HCT116 (cell line): ENCODE measurements around the gene SELPLG.

Experiments
- EGR1 ChIP-seq: IDR thresholded peaks from 2 replicates; pipeline ENCODE4 v1.6.1; 2012; ENCODE audit warnings: low read depth
- EZH2phosphoT487 ChIP-seq: fragments of 200-600 bp; IDR thresholded peaks from 2 replicates; pipeline ENCODE4 v1.6.1; 2018; ENCODE audit warnings: antibody characterized with exemption, borderline replicate concordance
- POLR2A ChIP-seq: IDR thresholded peaks from 2 replicates; pipeline ENCODE4 v1.7.0; 2011; ENCODE audit warnings: borderline replicate concordance; ENCODE audit not compliant: insufficient read depth, insufficient read length; ENCODE audit errors: extremely low read depth
- RAD21 ChIP-seq: IDR thresholded peaks from 2 replicates; pipeline ENCODE4 v1.6.1; 2012; ENCODE audit warnings: low read depth, mild to moderate bottlenecking
- ZNF274 ChIP-seq: fragments of 200-500 bp; sonication (Bioruptor generic); IDR thresholded peaks from 2 replicates; pipeline ENCODE4 v1.6.1; 2014; ENCODE audit warnings: mild to moderate bottlenecking, low read depth, low read length, inconsistent platforms
- TF ChIP-seq, protein P1 (sequence below): IDR thresholded peaks from 2 replicates; pipeline ENCODE4 v1.6.1; 2012; ENCODE audit warnings: low read depth
- TF ChIP-seq, protein P2 (sequence below): IDR thresholded peaks from 2 replicates; pipeline ENCODE4 v1.6.1; 2012
- TF ChIP-seq, protein P3 (sequence below), 3 experiments: fragments of 200-600 bp in 1 of 3; sonication (generic) in 1 of 3; IDR thresholded peaks in 2 of 3; conservative IDR thresholded peaks in 1 of 3; 2 replicates each; pipeline ENCODE4 v1.5.1; 2012 to 2017; ENCODE audit warnings: low read depth in 2 of 3, low read length in 2 of 3, antibody characterized with exemption in 1 of 3, borderline replicate concordance in 1 of 3, control low read depth in 1 of 3, mild to moderate bottlenecking in 1 of 3, mixed read lengths in 1 of 3, mixed run types in 1 of 3, moderate library complexity in 1 of 3; ENCODE audit not compliant: insufficient read depth in 1 of 3
- TF ChIP-seq, protein P4 (sequence below): IDR thresholded peaks from 2 replicates; pipeline ENCODE4 v1.6.1; 2012

DNA sequence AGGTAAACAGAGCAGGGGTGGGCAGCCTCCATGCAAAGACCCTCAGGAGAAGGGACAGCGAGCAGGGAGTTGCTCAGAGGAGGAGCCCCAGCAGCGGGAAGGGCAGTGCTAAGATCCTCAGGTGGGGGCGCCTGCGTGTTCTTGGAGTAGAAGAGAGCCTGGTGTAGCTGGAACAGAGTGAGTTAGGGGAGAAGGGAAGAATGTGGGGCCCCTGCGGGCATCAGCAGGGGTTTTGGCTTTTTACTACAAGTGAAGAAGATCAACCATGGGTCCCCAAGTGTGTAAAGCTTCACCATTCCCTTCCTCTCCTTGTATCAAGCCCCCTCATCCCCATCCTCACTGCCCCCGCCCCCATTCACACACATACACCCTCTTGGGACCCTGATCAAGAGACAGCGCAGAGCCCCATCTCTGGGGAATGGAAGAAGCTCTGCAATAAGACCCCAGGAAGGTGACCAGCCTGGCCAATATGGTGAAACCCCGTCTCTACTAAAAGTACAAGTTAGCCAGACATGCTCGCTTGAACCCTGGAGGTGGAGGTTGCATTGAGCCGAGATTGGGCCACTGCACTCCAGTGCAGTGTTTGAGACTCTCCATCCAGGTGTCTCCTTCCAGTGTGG lies 25.6 kb downstream of the SELPLG start:
- TF ChIP-seq, protein P1, sequence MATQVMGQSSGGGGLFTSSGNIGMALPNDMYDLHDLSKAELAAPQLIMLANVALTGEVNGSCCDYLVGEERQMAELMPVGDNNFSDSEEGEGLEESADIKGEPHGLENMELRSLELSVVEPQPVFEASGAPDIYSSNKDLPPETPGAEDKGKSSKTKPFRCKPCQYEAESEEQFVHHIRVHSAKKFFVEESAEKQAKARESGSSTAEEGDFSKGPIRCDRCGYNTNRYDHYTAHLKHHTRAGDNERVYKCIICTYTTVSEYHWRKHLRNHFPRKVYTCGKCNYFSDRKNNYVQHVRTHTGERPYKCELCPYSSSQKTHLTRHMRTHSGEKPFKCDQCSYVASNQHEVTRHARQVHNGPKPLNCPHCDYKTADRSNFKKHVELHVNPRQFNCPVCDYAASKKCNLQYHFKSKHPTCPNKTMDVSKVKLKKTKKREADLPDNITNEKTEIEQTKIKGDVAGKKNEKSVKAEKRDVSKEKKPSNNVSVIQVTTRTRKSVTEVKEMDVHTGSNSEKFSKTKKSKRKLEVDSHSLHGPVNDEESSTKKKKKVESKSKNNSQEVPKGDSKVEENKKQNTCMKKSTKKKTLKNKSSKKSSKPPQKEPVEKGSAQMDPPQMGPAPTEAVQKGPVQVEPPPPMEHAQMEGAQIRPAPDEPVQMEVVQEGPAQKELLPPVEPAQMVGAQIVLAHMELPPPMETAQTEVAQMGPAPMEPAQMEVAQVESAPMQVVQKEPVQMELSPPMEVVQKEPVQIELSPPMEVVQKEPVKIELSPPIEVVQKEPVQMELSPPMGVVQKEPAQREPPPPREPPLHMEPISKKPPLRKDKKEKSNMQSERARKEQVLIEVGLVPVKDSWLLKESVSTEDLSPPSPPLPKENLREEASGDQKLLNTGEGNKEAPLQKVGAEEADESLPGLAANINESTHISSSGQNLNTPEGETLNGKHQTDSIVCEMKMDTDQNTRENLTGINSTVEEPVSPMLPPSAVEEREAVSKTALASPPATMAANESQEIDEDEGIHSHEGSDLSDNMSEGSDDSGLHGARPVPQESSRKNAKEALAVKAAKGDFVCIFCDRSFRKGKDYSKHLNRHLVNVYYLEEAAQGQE, result no peak
- TF ChIP-seq EGR1 (no peak), EZH2phosphoT487 (no peak), RAD21 (no peak), ZNF274 (no peak), POLR2A (no peak)
- TF ChIP-seq, protein P2, sequence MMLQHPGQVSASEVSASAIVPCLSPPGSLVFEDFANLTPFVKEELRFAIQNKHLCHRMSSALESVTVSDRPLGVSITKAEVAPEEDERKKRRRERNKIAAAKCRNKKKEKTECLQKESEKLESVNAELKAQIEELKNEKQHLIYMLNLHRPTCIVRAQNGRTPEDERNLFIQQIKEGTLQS, result no peak
- TF ChIP-seq, protein P3, sequence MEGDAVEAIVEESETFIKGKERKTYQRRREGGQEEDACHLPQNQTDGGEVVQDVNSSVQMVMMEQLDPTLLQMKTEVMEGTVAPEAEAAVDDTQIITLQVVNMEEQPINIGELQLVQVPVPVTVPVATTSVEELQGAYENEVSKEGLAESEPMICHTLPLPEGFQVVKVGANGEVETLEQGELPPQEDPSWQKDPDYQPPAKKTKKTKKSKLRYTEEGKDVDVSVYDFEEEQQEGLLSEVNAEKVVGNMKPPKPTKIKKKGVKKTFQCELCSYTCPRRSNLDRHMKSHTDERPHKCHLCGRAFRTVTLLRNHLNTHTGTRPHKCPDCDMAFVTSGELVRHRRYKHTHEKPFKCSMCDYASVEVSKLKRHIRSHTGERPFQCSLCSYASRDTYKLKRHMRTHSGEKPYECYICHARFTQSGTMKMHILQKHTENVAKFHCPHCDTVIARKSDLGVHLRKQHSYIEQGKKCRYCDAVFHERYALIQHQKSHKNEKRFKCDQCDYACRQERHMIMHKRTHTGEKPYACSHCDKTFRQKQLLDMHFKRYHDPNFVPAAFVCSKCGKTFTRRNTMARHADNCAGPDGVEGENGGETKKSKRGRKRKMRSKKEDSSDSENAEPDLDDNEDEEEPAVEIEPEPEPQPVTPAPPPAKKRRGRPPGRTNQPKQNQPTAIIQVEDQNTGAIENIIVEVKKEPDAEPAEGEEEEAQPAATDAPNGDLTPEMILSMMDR (IDR thresholded peaks at IDR 0.05 in 2 of 3, conservative IDR thresholded peaks at IDR 0.05 in 1 of 3; ENCODE audit: borderline replicate concordance in 1 of 3, insufficient read depth in 1 of 3, low read depth in 2 of 3, low read length in 2 of 3), result no peak
- TF ChIP-seq, protein P4, sequence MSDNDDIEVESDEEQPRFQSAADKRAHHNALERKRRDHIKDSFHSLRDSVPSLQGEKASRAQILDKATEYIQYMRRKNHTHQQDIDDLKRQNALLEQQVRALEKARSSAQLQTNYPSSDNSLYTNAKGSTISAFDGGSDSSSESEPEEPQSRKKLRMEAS, result no peak
